ENCODE results near the gene GFRA4.

DNA sequence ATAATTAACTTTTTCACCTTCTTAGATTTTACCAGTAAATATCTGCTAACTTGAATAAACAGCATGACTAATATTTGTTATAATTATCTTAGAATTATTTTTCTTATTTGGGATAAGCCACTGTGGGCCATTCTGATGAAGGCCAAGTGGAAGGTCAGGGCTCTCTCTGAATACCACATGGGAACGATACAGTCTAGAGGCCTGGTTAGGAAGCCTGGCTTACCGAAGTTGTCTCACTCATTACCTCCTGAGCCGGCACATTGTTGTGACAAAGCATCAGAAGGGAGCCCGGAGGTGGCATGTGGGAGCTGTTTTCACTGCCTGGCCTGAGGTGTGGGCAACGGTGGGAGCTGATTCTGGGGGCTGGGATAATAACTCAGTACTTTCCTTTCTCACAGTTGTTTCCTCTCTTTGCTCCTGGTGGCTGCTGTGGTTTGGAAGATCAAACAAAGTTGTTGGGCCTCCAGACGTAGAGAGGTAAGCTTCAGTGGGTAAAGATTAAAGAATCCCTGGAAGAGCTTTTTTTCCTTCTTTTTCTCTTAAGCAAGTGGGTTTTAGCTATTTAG, 29.2 kb downstream of the GFRA4 start:
- TF ChIP-seq EZH2 (IDR thresholded peaks at IDR 0.05) (no peak), POLR2AphosphoS5 (IDR thresholded peaks at IDR 0.05; ENCODE audit: borderline replicate concordance, low read depth, low read length) (no peak), FOXP2 (optimal IDR thresholded peaks at IDR 0.05; ENCODE audit: control extremely low read depth, extremely low read length, insufficient read depth) (no peak)

Data from SK-N-MC (cell line).